ENCODE data around the gene ZNF503. TPM values are rescaled to one million over a fixed set of nuclear protein-coding genes. Genes with fewer than 3 reads are reported as not detected.
A peak's percentile ranks its signal among the peaks of the same experiment; 100 is the strongest.
"Not testable (repeated sequence)": the region's sequence is repeated elsewhere in the genome, so short reads cannot be mapped to it uniquely, and the experiment has no call there.

Gene ZNF503
- total RNA-seq, 2 experiments from 2014 or later, result 0.33 to 0.42 TPM

GRCh38 chr10:75395932-75396630 is 5.5 kb downstream of the ZNF503 start:
- no peak for DNase-seq
- Mint-ChIP-seq H3K27me3 (peaks cover 76% of the 10 kb centered on the region), H3K9me3 (no peaks in the 10 kb centered on the region), H3K36me3 (no peaks in the 10 kb centered on the region), H3K27ac (no peak overlapping the region), H3K4me1 (peaks cover 10% of the 10 kb centered on the region), H3K4me3 (no peak overlapping the region)

GRCh38 chr10:75395066-75395931 is 6.3 kb downstream of the ZNF503 start:
- Mint-ChIP-seq H3K27me3 (peaks cover 77% of the 10 kb centered on the region), H3K9me3 (no peaks in the 10 kb centered on the region), H3K4me1 (peaks cover 7% of the 10 kb centered on the region), H3K4me3 (peak overlapping the region; percentile 52), H3K36me3 (no peaks in the 10 kb centered on the region), H3K27ac (no peak overlapping the region)
- peak; percentile 47 for DNase-seq

- peaks cover 71% of the 10 kb centered on the region for H3K27me3 Mint-ChIP-seq
- no peak for DNase-seq
- no peaks in the 10 kb centered on the region for H3K36me3 Mint-ChIP-seq
Observed at GRCh38 chr10:75394221-75394620, 7.3 kb downstream of the ZNF503 start.

GRCh38 chr10:75392744-75393143 is 8.8 kb downstream of the ZNF503 start:
- H3K4me3 Mint-ChIP-seq, result no peak overlapping the region
- no peak for DNase-seq
- H3K27me3 Mint-ChIP-seq, result peaks cover 63% of the 10 kb centered on the region
- H3K4me1 Mint-ChIP-seq, result peaks cover 4% of the 10 kb centered on the region
- H3K9me3 Mint-ChIP-seq, result no peaks in the 10 kb centered on the region
- H3K36me3 Mint-ChIP-seq, result no peaks in the 10 kb centered on the region
- no peak overlapping the region for H3K27ac Mint-ChIP-seq

More at GRCh38 chr10:75394221-75394620, 7.3 kb downstream of the ZNF503 start:
- no peak overlapping the region for H3K4me3 Mint-ChIP-seq
- H3K27ac Mint-ChIP-seq, result no peak overlapping the region
- peaks cover 4% of the 10 kb centered on the region for H3K4me1 Mint-ChIP-seq
- H3K9me3 Mint-ChIP-seq, result no peaks in the 10 kb centered on the region

- no peak for DNase-seq
- H3K27me3 Mint-ChIP-seq, result peaks cover 59% of the 10 kb centered on the region
- no peak overlapping the region for H3K27ac Mint-ChIP-seq
- H3K4me1 Mint-ChIP-seq, result peaks cover 4% of the 10 kb centered on the region
- no peak overlapping the region for H3K4me3 Mint-ChIP-seq
- no peaks in the 10 kb centered on the region for H3K36me3 Mint-ChIP-seq
- H3K9me3 Mint-ChIP-seq, result no peaks in the 10 kb centered on the region
Observed at GRCh38 chr10:75392271-75392670, 9.3 kb downstream of the ZNF503 start.

- H3K27me3 Mint-ChIP-seq, result peaks cover 47% of the 10 kb centered on the region
- H3K4me3 Mint-ChIP-seq, result no peak overlapping the region
- no peak overlapping the region for H3K27ac Mint-ChIP-seq
- no peaks in the 10 kb centered on the region for H3K36me3 Mint-ChIP-seq
- peaks cover 4% of the 10 kb centered on the region for H3K4me1 Mint-ChIP-seq
- no peaks in the 10 kb centered on the region for H3K9me3 Mint-ChIP-seq
- DNase-seq, result no peak
Observed at GRCh38 chr10:75390178-75390577, 11.4 kb downstream of the ZNF503 start.

- Mint-ChIP-seq H3K9me3 (no peaks in the 10 kb centered on the region), H3K27ac (no peak overlapping the region), H3K36me3 (no peaks in the 10 kb centered on the region), H3K4me3 (no peak overlapping the region), H3K27me3 (peaks cover 29% of the 10 kb centered on the region), H3K4me1 (no peaks in the 10 kb centered on the region)
- no peak for DNase-seq
Observed at GRCh38 chr10:75388082-75388481, 13.5 kb downstream of the ZNF503 start.

GRCh38 chr10:75386128-75386527 is 15.4 kb downstream of the ZNF503 start:
- no peak for DNase-seq
- Mint-ChIP-seq H3K36me3 (no peaks in the 10 kb centered on the region), H3K27ac (no peak overlapping the region), H3K4me1 (no peaks in the 10 kb centered on the region), H3K4me3 (no peak overlapping the region), H3K27me3 (peaks cover 13% of the 10 kb centered on the region), H3K9me3 (no peaks in the 10 kb centered on the region)

GRCh38 chr10:75379817-75380216 is 21.7 kb downstream of the ZNF503 start:
- H3K36me3 Mint-ChIP-seq, result no peaks in the 10 kb centered on the region
- no peak overlapping the region for H3K27ac Mint-ChIP-seq
- no peak for DNase-seq
- peaks cover 7% of the 10 kb centered on the region for H3K27me3 Mint-ChIP-seq
- no peaks in the 10 kb centered on the region for H3K4me1 Mint-ChIP-seq
- H3K4me3 Mint-ChIP-seq, result no peak overlapping the region
- no peaks in the 10 kb centered on the region for H3K9me3 Mint-ChIP-seq

GRCh38 chr10:75379212-75379724 is 22.3 kb downstream of the ZNF503 start:
- Mint-ChIP-seq H3K36me3 (no peaks in the 10 kb centered on the region), H3K9me3 (no peaks in the 10 kb centered on the region), H3K27ac (no peak overlapping the region), H3K4me3 (no peak overlapping the region), H3K27me3 (peaks cover 8% of the 10 kb centered on the region), H3K4me1 (no peaks in the 10 kb centered on the region)
- DNase-seq, result no peak

- Mint-ChIP-seq H3K4me3 (no peak overlapping the region), H3K9me3 (no peaks in the 10 kb centered on the region), H3K4me1 (no peaks in the 10 kb centered on the region), H3K27ac (no peak overlapping the region), H3K27me3 (peaks cover 8% of the 10 kb centered on the region), H3K36me3 (no peaks in the 10 kb centered on the region)
- DNase-seq, result no peak
Observed at GRCh38 chr10:75378379-75378778, 23.2 kb downstream of the ZNF503 start.

- Mint-ChIP-seq H3K4me3 (no peak overlapping the region), H3K4me1 (no peaks in the 10 kb centered on the region), H3K36me3 (no peaks in the 10 kb centered on the region), H3K27me3 (peaks cover 8% of the 10 kb centered on the region), H3K27ac (no peak overlapping the region), H3K9me3 (no peaks in the 10 kb centered on the region)
- no peak for DNase-seq
Observed at GRCh38 chr10:75377869-75378268, 23.7 kb downstream of the ZNF503 start.

- H3K9me3 Mint-ChIP-seq, result no peaks in the 10 kb centered on the region
- H3K36me3 Mint-ChIP-seq, result no peaks in the 10 kb centered on the region
- no peak overlapping the region for H3K4me3 Mint-ChIP-seq
- peaks cover 9% of the 10 kb centered on the region for H3K27me3 Mint-ChIP-seq
- no peak for DNase-seq
- H3K27ac Mint-ChIP-seq, result no peak overlapping the region
- H3K4me1 Mint-ChIP-seq, result no peaks in the 10 kb centered on the region
Observed at GRCh38 chr10:75375838-75376237, 25.7 kb downstream of the ZNF503 start.

- peaks cover 10% of the 10 kb centered on the region for H3K27me3 Mint-ChIP-seq
Observed at GRCh38 chr10:75371010-75371409, 30.6 kb downstream of the ZNF503 start.

GRCh38 chr10:75369838-75370237 is 31.7 kb downstream of the ZNF503 start:
- not testable (repeated sequence) for H3K36me3 Mint-ChIP-seq, DNase-seq, H3K4me3 Mint-ChIP-seq, H3K27me3 Mint-ChIP-seq, H3K27ac Mint-ChIP-seq, H3K4me1 Mint-ChIP-seq
- peaks cover 11% of the 10 kb centered on the region for H3K9me3 Mint-ChIP-seq

More at GRCh38 chr10:75371010-75371409, 30.6 kb downstream of the ZNF503 start:
- Mint-ChIP-seq H3K36me3 (no peaks in the 10 kb centered on the region), H3K27ac (no peak overlapping the region), H3K4me1 (no peaks in the 10 kb centered on the region), H3K9me3 (peaks cover 11% of the 10 kb centered on the region), H3K4me3 (no peak overlapping the region)
- no peak for DNase-seq
